Endodermal cell (in vitro differentiated cells): ENCODE data around the gene MUC2. TPM values are rescaled to one million over a fixed set of nuclear protein-coding genes. Genes with fewer than 3 reads are reported as not detected.

ENCODE experiments used
- DNase-seq: peaks from one replicate; pipeline ENCODE4 v3.0.0-alpha.2; 2017
- H3K27ac ChIP-seq: 2 replicates; pipeline ENCODE4 v1.5.1; 2013; ENCODE audit warnings: mild to moderate bottlenecking, low read depth, low read length, moderate library complexity
- H3K27me3 ChIP-seq: 2 replicates; pipeline ENCODE4 v1.6.1; 2013; ENCODE audit warnings: mild to moderate bottlenecking, low read length, moderate library complexity; ENCODE audit not compliant: insufficient read depth, control insufficient read depth, poor library complexity, severe bottlenecking
- H3K36me3 ChIP-seq: 2 replicates; pipeline ENCODE4 v1.7.0; 2013; ENCODE audit warnings: mild to moderate bottlenecking, low read length, moderate library complexity; ENCODE audit not compliant: control insufficient read depth, insufficient read depth
- H3K4me1 ChIP-seq: one replicate; pipeline ENCODE4 v1.7.0; 2013; ENCODE audit warnings: low read length; ENCODE audit not compliant: control insufficient read depth, insufficient read depth
- H3K4me3 ChIP-seq: 2 replicates; pipeline ENCODE4 v1.5.1; 2013; ENCODE audit warnings: mild to moderate bottlenecking, low read length, moderate library complexity
- H3K9ac ChIP-seq: 2 replicates; pipeline ENCODE4 v1.6.1; 2013; ENCODE audit warnings: mild to moderate bottlenecking, low read length, moderate library complexity; ENCODE audit not compliant: poor library complexity, severe bottlenecking; ENCODE audit errors: extremely low read depth
- H3K9me3 ChIP-seq: 2 replicates; pipeline ENCODE4 v1.6.1; 2013; ENCODE audit warnings: mild to moderate bottlenecking, low read length, moderate library complexity; ENCODE audit not compliant: control insufficient read depth
- H3K27ac Mint-ChIP-seq: 2 replicates; pipeline ENCODE4 v1.8.0; 2020; ENCODE audit warnings: mixed read lengths
- H3K27me3 Mint-ChIP-seq: 2 replicates; pipeline ENCODE4 v1.8.0; 2021; ENCODE audit warnings: mild to moderate bottlenecking, mixed read lengths; ENCODE audit not compliant: insufficient read depth
- H3K36me3 Mint-ChIP-seq: 2 replicates; pipeline ENCODE4 v1.8.0; 2020; ENCODE audit warnings: low read depth, mixed read lengths
- H3K4me1 Mint-ChIP-seq: 2 replicates; pipeline ENCODE4 v1.8.0; 2020; ENCODE audit warnings: mixed read lengths
- H3K4me3 Mint-ChIP-seq: 2 replicates; pipeline ENCODE4 v1.8.0; 2020; ENCODE audit warnings: mild to moderate bottlenecking, moderate library complexity, mixed read lengths
- H3K9me3 Mint-ChIP-seq: 2 replicates; pipeline ENCODE4 v1.8.0; 2020; ENCODE audit warnings: mild to moderate bottlenecking, mixed read lengths
- CTCF ChIP-seq: fragments of 200-600 bp; sonication (generic); conservative IDR thresholded peaks from 2 replicates; pipeline ENCODE4 v1.5.0; 2021; ENCODE audit warnings: antibody characterized with exemption, mild to moderate bottlenecking
- WGBS, 2 experiments: methylation state at CpG; one replicate each; pipeline versions ENCODE4 v1.1.5 to v1.1.7; 2013; ENCODE audit warnings: missing lambda C conversion rate in 2 of 2, mixed read lengths in 1 of 2; ENCODE audit not compliant: insufficient coverage in 1 of 2, insufficient read length in 1 of 2; 5-methylcytosine and 5-hydroxymethylcytosine counted together
- total RNA-seq, 2 donors: library from RNA; stranded (reverse); fragmentation: NEBNext Ultra II Directional in 1 of 2; extraction: Animal tissue kit (Norgen Biotek cat#: 25700) in 1 of 2; gene quantifications; 2 replicates in 1 of 2; 3 replicates in 1 of 2; pipeline ENCODE4 v1.2.1, GENCODE V29; 2021

Gene MUC2
- total RNA-seq, 2 donors from 2014 or later: not detected

- H3K36me3 ChIP-seq: no peaks in the 10 kb centered on the region
- TF ChIP-seq CTCF: no peak
- H3K27me3 ChIP-seq: no peaks in the 10 kb centered on the region
- no peak overlapping the region for H3K4me3 ChIP-seq
- Mint-ChIP-seq H3K4me1 (no peaks in the 10 kb centered on the region), H3K36me3 (no peaks in the 10 kb centered on the region), H3K4me3 (no peak overlapping the region), H3K9me3 (peaks cover 11% of the 10 kb centered on the region), H3K27me3 (no peaks in the 10 kb centered on the region), H3K27ac (no peak overlapping the region)
- H3K9ac ChIP-seq: no peak overlapping the region
- WGBS, 2 experiments: 89 to 91% methylated on average over 15 to 16 of the region's 16 CpGs
- H3K4me1 ChIP-seq: no peaks in the 10 kb centered on the region
- H3K27ac ChIP-seq: no peak overlapping the region
- DNase-seq: peak; percentile 38
- peaks cover 5% of the 10 kb centered on the region for H3K9me3 ChIP-seq
Measured at GRCh38 chr11:1060410-1060809, 14.3 kb upstream of the MUC2 start.

DNA sequence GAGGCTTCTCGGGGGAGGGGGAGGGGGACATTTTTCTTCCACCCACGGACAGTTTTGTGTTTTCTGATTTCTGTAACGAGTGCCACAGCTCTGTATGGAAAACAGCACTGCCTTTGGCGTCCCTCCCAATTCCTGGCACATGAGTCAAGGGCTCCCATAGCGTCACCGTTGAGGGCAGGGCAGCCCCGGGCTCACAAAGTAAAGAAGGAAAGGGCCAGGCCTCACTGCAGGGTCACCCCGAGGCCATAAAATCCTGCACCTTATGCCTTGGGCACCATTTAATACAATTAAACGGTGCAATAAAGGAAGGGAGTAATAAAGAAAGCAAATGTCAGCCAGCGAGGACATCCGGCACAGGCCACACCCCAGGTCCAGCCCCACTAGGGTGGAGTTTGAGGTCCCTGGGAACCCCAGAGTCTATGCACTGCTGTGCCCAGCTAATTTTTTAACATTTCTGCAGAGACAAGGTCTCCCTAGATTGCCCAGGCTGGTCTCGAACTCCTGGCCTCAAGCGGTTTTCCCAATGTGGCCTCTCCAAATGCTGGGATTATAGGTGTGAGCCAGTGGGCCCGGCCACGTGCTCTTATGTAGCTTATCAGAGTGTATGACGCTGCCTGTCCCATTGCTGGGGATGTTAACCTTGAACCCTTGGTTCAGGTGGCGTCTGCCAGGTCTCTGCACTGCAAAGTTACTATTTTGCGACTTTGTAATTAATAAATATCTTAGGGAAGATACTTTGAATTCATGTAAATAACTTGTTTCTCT lies 13.6 kb upstream of the MUC2 start:
- H3K27me3 Mint-ChIP-seq: no peaks in the 10 kb centered on the region
- H3K4me3 Mint-ChIP-seq: no peak overlapping the region
- H3K9me3 Mint-ChIP-seq: peaks cover 11% of the 10 kb centered on the region
- H3K27me3 ChIP-seq: no peaks in the 10 kb centered on the region
- H3K4me1 ChIP-seq: no peaks in the 10 kb centered on the region
- no peaks in the 10 kb centered on the region for H3K36me3 ChIP-seq
- H3K27ac Mint-ChIP-seq: no peak overlapping the region
- H3K4me1 Mint-ChIP-seq: no peaks in the 10 kb centered on the region
- TF ChIP-seq CTCF: no peak
- 67 to 80% methylated on average over 16 to 18 of the region's 18 CpGs for WGBS, 2 experiments
- no peak overlapping the region for H3K27ac ChIP-seq
- H3K4me3 ChIP-seq: no peak overlapping the region
- H3K9me3 ChIP-seq: peaks cover 5% of the 10 kb centered on the region
- H3K36me3 Mint-ChIP-seq: no peaks in the 10 kb centered on the region
- no peak for DNase-seq
- no peak overlapping the region for H3K9ac ChIP-seq

DNA sequence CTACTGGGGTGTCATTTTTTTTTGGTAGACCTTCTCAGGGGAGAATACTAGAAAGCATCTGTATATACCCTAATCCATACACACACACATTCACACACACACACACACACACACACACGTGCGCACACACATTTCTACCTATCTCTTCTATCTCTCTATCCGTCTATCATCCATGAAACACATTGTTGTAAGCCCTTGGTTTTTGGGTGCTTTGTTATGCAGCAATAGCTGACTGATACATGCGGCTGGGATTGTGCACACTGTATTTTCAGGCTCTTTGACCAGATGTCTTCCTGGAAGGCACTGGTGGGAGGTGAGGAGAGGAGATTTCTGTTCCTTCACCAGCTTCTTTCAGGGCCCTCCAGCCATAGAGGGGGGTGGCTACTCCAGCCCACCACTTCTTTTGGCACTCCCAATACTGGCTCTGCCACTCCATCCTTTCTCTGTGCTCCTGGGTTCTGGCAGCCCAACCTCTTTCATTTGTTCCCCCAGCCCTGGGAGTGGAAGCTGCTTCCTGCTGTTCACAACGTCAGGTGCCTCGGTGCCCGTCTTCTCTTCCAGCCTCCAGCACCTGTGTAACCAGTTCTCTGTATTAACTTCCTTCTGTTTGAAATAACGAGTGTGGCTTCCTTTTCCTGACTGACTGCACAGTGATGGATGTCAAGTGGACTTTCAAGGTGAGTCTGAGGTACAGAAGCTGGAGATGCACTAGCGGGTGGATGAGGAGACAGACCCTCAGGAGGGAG lies 12.4 kb upstream of the MUC2 start:
- no peaks in the 10 kb centered on the region for H3K4me1 Mint-ChIP-seq
- H3K36me3 Mint-ChIP-seq: no peaks in the 10 kb centered on the region
- DNase-seq: no peak
- TF ChIP-seq CTCF: no peak
- peaks cover 6% of the 10 kb centered on the region for H3K27me3 ChIP-seq
- H3K27ac ChIP-seq: no peak overlapping the region
- peaks cover 5% of the 10 kb centered on the region for H3K9me3 ChIP-seq
- H3K9ac ChIP-seq: no peak overlapping the region
- no peaks in the 10 kb centered on the region for H3K4me1 ChIP-seq
- H3K27ac Mint-ChIP-seq: no peak overlapping the region
- 88 to 89% methylated on average over 7 to 9 of the region's 9 CpGs for WGBS, 2 experiments
- no peaks in the 10 kb centered on the region for H3K27me3 Mint-ChIP-seq
- no peak overlapping the region for H3K4me3 Mint-ChIP-seq
- no peak overlapping the region for H3K4me3 ChIP-seq
- peaks cover 11% of the 10 kb centered on the region for H3K9me3 Mint-ChIP-seq
- no peaks in the 10 kb centered on the region for H3K36me3 ChIP-seq
